Hepatocyte (in vitro differentiated cells): Measurements from ENCODE around the gene SUPT4H1.

Source experiments
- CTCF ChIP-seq: fragments of 200-600 bp; sonication (generic); IDR thresholded peaks from 2 replicates; pipeline ENCODE4 v1.5.1; 2016; ENCODE audit warnings: antibody characterized with exemption, mild to moderate bottlenecking; ENCODE audit not compliant: poor library complexity
- EZH2phosphoT487 ChIP-seq: fragments of 200-600 bp; sonication (generic); IDR thresholded peaks from one replicate; pipeline ENCODE4 v1.6.1; 2018; ENCODE audit warnings: antibody characterized with exemption, mild to moderate bottlenecking, low read depth, moderate library complexity; ENCODE audit not compliant: unreplicated experiment, severe bottlenecking

- TF ChIP-seq EZH2phosphoT487 (no peak), CTCF (no peak)
Measured at GRCh38 chr17:58323366-58324055, 28.5 kb downstream of the SUPT4H1 start.
